Uterus (tissue), 4 donors: Measurements from ENCODE around the gene SEC22A. TPM values are rescaled to one million over a fixed set of nuclear protein-coding genes. Genes with fewer than 3 reads are reported as not detected.

Experiments
- DNase-seq, 2 donors: peaks; one replicate each; pipeline ENCODE4 v3.0.0-alpha.2; 2019 to 2020
- H3K27ac ChIP-seq, 2 donors: fragments of 200-600 bp; sonication (generic); 1 replicate in 1 of 2; 2 replicates in 1 of 2; pipeline ENCODE4 v1.5.1; 2016 to 2018
- H3K27me3 ChIP-seq, 2 donors: fragments of 200-600 bp; sonication (generic); one replicate each; pipeline ENCODE4 v1.5.1; 2018 to 2019; ENCODE audit warnings: control low read depth in 1 of 2
- H3K36me3 ChIP-seq, 2 donors: fragments of 200-600 bp; sonication (generic); one replicate each; pipeline ENCODE4 v1.5.1; 2019; ENCODE audit warnings: control low read depth in 1 of 2
- H3K4me1 ChIP-seq, 2 donors: fragments of 200-600 bp; sonication (generic); one replicate each; pipeline ENCODE4 v1.5.1; 2018 to 2019; ENCODE audit warnings: control low read depth in 1 of 2
- H3K4me3 ChIP-seq, 2 donors: fragments of 200-600 bp; sonication (generic); 1 replicate in 1 of 2; 2 replicates in 1 of 2; pipeline ENCODE4 v1.5.1; 2018 to 2019; ENCODE audit warnings: mild to moderate bottlenecking in 1 of 2
- H3K9me3 ChIP-seq, 2 donors: fragments of 200-600 bp; sonication (generic); one replicate each; pipeline ENCODE4 v1.5.1; 2019; ENCODE audit warnings: control low read depth in 1 of 2
- POLR2A ChIP-seq, 2 donors: fragments of 450-650 bp; IDR thresholded peaks; one replicate each; pipeline ENCODE4 v1.6.1; 2016; ENCODE audit warnings: antibody characterized with exemption in 2 of 2, mild to moderate bottlenecking in 1 of 2, moderate library complexity in 1 of 2
- intact Hi-C: fragments of 100-400 bp; cut with DNase I; formaldehyde crosslinking; loops from one replicate; pipeline ENCODE4 v1.15.1; 2023; ENCODE audit warnings: low total_unique reads
- total RNA-seq, 4 donors: library from RNA; depleted of rRNA in 3 of 4; stranded (reverse); fragments of >200 nt in 3 of 4; gene quantifications; one replicate each; pipeline versions ENCODE4 v1.1.0 to v1.2.4, GENCODE V29; 2014 to 2023
- TF ChIP-seq, protein P1 (sequence below), 4 experiments: fragments of 200-600 bp in 2 of 4; fragments of 450-650 bp in 2 of 4; sonication (generic) in 2 of 4; IDR thresholded peaks; one replicate each; pipeline ENCODE4 v1.5.1; 2016 to 2019; ENCODE audit warnings: antibody characterized with exemption in 4 of 4, mild to moderate bottlenecking in 2 of 4, moderate library complexity in 1 of 4
- donor health status: DM: yes; HTN: yes; CAD: no.

Gene SEC22A
- total RNA-seq, 4 donors from 2014 or later, result 14.9 to 103 (median 35.6) TPM

DNA sequence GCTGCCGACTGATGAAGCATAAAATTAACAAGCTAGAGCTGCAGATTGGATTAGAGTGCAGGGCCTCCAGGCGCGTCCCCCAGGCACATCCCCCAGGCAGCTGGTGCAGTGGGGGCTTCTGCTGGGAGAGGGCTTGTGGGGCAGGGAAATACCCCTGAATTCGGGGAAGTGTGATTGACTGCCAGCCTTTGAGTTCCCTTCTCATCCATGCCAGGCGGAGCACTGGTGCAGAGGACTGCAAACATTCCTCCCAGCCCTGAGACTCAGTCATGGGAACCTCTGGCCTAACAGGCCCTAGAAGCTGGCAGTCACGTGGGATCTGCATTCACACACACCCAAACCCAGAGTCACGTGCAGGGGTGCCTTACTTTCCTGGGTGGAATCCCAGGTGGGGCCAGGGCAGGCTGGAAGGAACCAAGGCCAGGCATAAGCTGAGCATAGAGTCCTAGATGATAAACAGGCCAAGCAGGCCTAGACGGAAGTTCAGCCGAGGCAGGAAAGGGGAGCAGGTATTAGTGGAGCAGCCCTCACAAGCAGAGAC lies 46.2 kb upstream of the SEC22A start:
- H3K27me3 ChIP-seq, result no peaks in the 10 kb centered on the region
- no peak for DNase-seq
- no peaks in the 10 kb centered on the region for H3K9me3 ChIP-seq
- no peak for TF ChIP-seq POLR2A (IDR thresholded peaks at IDR 0.05)
- TF ChIP-seq, protein P1, sequence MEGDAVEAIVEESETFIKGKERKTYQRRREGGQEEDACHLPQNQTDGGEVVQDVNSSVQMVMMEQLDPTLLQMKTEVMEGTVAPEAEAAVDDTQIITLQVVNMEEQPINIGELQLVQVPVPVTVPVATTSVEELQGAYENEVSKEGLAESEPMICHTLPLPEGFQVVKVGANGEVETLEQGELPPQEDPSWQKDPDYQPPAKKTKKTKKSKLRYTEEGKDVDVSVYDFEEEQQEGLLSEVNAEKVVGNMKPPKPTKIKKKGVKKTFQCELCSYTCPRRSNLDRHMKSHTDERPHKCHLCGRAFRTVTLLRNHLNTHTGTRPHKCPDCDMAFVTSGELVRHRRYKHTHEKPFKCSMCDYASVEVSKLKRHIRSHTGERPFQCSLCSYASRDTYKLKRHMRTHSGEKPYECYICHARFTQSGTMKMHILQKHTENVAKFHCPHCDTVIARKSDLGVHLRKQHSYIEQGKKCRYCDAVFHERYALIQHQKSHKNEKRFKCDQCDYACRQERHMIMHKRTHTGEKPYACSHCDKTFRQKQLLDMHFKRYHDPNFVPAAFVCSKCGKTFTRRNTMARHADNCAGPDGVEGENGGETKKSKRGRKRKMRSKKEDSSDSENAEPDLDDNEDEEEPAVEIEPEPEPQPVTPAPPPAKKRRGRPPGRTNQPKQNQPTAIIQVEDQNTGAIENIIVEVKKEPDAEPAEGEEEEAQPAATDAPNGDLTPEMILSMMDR (IDR thresholded peaks at IDR 0.05), result no peak
- H3K36me3 ChIP-seq, result no peaks in the 10 kb centered on the region
- intact Hi-C loops, result no loop called here
- no peaks in the 10 kb centered on the region for H3K4me1 ChIP-seq
- no peak overlapping the region for H3K4me3 ChIP-seq
- no peak overlapping the region for H3K27ac ChIP-seq

DNA sequence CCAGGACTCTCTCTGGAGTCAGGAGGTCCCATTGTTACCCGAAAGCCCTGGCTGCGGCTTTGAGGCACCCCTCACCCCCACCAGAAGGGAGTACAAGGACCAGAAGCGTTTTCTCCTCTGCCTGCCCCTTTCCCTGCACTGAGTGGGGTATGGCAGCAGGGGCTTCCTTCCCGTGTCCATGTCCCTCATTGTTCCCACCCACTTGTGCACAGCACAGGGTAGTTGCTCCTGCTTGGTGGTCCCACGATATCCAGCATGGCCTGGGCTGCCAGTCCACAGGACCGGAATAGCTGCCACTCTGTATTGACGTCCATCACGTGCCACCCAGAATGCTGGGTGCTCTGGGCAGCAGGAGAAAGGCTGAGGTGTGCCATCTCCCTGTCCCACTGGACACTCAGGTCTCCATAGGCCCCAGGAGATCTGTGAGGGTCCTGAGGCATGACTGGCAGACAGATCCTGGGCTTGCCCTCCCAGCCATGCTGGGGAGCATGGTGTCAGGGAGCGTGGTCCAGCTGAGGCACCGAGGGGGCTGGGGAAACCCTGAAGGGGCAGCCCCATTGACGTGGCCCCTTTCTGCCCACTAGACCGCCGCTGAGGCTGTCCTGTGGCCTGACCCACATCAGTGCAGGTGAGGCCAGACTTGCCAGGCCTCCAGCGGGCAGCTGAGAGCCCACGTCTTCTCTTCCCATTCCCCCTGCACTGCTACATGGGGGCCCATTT lies 45.3 kb upstream of the SEC22A start:
- H3K4me1 ChIP-seq, result no peaks in the 10 kb centered on the region
- H3K36me3 ChIP-seq, result no peaks in the 10 kb centered on the region
- H3K27me3 ChIP-seq, result no peaks in the 10 kb centered on the region
- H3K4me3 ChIP-seq, result no peak overlapping the region
- no peak overlapping the region for H3K27ac ChIP-seq
- TF ChIP-seq POLR2A (IDR thresholded peaks at IDR 0.05), result no peak
- TF ChIP-seq, protein P1 (IDR thresholded peaks at IDR 0.05), result no peak
- DNase-seq, result no peak
- intact Hi-C loops, result no loop called here
- no peaks in the 10 kb centered on the region for H3K9me3 ChIP-seq

DNA sequence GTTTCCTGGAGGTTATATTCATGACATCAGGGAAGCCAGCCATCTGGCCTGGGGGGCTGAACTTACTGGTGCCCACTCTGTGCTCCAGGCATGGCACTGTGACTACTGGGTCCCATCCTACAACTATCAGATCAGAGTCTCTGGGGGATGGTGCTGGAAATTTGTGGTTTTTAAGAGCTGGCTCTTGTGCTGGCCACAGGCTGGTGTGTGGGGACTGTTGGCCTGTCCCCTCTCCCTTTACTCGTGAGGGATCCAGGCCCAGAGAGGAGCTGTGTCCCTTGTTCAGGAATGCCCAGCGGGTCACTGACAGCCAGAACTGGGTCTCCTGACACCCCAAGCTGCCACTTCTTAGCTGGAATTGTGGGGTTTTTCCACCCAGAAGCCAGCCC lies 44.5 kb upstream of the SEC22A start:
- no peak for DNase-seq
- no peaks in the 10 kb centered on the region for H3K36me3 ChIP-seq
- H3K27ac ChIP-seq, result no peak overlapping the region
- no peaks in the 10 kb centered on the region for H3K27me3 ChIP-seq
- H3K4me1 ChIP-seq, result no peaks in the 10 kb centered on the region
- TF ChIP-seq, protein P1 (IDR thresholded peaks at IDR 0.05), result no peak
- no peak for TF ChIP-seq POLR2A (IDR thresholded peaks at IDR 0.05)
- no peaks in the 10 kb centered on the region for H3K9me3 ChIP-seq
- no peak overlapping the region for H3K4me3 ChIP-seq
- intact Hi-C loops, result no loop called here

DNA sequence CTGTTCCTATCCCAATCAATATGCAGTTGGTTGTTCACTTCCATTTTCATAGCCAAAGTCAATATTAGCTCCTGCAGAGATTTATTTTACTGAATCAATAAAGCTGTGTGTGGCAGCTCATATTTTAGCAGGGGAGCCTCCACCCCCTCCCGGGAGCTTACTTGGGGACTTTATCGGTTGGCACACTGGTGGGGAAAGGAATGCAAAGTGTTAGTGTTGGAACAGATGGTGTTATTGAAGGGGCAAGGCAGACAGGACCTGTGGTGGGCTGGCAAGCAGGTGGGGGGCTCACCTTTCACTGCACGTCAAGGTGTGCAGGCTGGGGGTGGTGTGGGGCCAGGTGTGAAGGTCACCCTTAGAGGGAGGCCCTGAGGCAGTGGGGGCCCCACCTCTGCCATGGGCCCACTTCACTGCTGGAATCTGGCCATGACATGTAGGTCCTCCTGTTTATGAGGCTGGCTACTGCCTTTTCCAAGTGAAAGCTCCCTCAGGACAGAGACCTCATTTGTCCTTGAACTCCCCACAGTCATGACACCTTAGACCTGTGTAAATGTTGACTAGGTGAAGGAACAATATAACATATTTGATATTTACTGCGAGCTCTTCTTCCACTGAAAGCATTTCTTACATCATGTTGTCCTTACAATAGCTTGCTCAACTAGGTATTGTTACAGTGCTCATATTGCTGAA lies 44.0 kb upstream of the SEC22A start:
- no peak overlapping the region for H3K4me3 ChIP-seq
- no peaks in the 10 kb centered on the region for H3K36me3 ChIP-seq
- no peaks in the 10 kb centered on the region for H3K27me3 ChIP-seq
- TF ChIP-seq, protein P1 (IDR thresholded peaks at IDR 0.05), result no peak
- TF ChIP-seq POLR2A (IDR thresholded peaks at IDR 0.05), result no peak
- no peaks in the 10 kb centered on the region for H3K9me3 ChIP-seq
- H3K4me1 ChIP-seq, result no peaks in the 10 kb centered on the region
- no peak overlapping the region for H3K27ac ChIP-seq
- intact Hi-C loops, result no loop called here
- no peak for DNase-seq

DNA sequence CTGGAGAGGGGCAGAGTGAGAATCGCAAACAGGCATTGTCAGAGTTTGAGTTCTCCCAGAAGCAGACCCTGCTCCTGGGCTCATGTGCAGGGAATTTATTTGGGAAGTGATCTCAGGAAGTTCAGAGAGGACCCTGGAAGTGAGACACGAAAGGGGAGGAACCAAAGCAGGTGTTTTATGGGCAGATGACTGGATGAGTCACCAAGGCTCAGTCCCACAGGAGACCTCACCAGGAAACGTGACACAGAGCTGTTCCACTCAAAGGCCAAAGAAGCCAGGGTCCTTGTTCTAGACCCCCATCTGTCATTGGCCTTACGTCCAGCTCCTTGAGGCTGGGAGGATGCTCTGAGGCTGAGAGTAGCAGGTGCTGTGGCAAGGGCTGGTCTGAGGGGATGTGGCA lies 43.4 kb upstream of the SEC22A start:
- Histone ChIP-seq H3K27me3 (no peaks in the 10 kb centered on the region), H3K4me1 (no peaks in the 10 kb centered on the region), H3K9me3 (no peaks in the 10 kb centered on the region), H3K4me3 (no peak overlapping the region), H3K36me3 (no peaks in the 10 kb centered on the region), H3K27ac (no peak overlapping the region)
- TF ChIP-seq POLR2A (IDR thresholded peaks at IDR 0.05), result no peak
- TF ChIP-seq, protein P1 (IDR thresholded peaks at IDR 0.05), result no peak
- intact Hi-C loops, result no loop called here
- no peak for DNase-seq
